ENCODE measurements around the gene REV1.

- no peak for TF ChIP-seq ARNT (IDR thresholded peaks at IDR 0.05)
- no peak for TF ChIP-seq USF2 (CRISPR knock-in tag; IDR thresholded peaks at IDR 0.05)
- no peak for TF ChIP-seq NCOA4 (IDR thresholded peaks at IDR 0.05; ENCODE audit: partially characterized antibody)
Observed at GRCh38 chr2:99395589-99396130, 94.2 kb downstream of the REV1 start.
